HepG2 (cell line): ENCODE results near the gene TMEM209. TPM values are rescaled to one million over a fixed set of nuclear protein-coding genes. Genes with fewer than 3 reads are reported as not detected.

Source experiments
- ATAC-seq: fragments of 200-7000 bp; cut with Tn5 transposase; 3 replicates; pipeline ENCODE4 v1.9.1; 2020; ENCODE audit warnings: mild to moderate bottlenecking, moderate library complexity
- BruUV-seq: library from RNA; stranded (reverse); fragments of 400-500 nt; replicated peaks from 2 replicates; lab custom pipeline; 2021; lab: Mats Ljungman, UMichigan
- CTCF ChIA-PET: fragments of 300-600 bp; formaldehyde crosslinking; extraction: SDS; loops from one replicate; lab custom pipeline; 2021; ENCODE audit warnings: low total read pairs, inconsistent platforms, low intra/inter-chr PET ratio; lab: Yijun Ruan, JAX
- POLR2A ChIA-PET: fragments of 350-600 bp; sonication (Branson Sonifier 250); formaldehyde crosslinking; loops from one replicate; lab custom pipeline; 2020; ENCODE audit warnings: antibody characterized with exemption, inconsistent platforms; lab: Yijun Ruan, JAX
- DNase-seq: peaks from one replicate; pipeline ENCODE4 v3.0.0-alpha.2; 2015; ENCODE audit warnings: low spot score
- FAIRE-seq: peaks from 3 replicates; lab custom pipeline; 2011; peaks lifted over from hg19 to GRCh38; lab: Jason Lieb, UNC
- H2AFZ ChIP-seq: one replicate; pipeline ENCODE4 v1.6.1; 2011; ENCODE audit warnings: low read length, inconsistent platforms
- H3K27ac ChIP-seq: fragments of 300-600 bp; 3 replicates; pipeline ENCODE4 v1.8.0; 2011; ENCODE audit warnings: mixed run types, mild to moderate bottlenecking, mixed read lengths, low read length, inconsistent platforms; ENCODE audit not compliant: insufficient read depth; ENCODE audit errors: extremely low read length
- H3K27me3 ChIP-seq, 2 experiments: fragments of 200-600 bp in 1 of 2; 2 replicates in 1 of 2; 3 replicates in 1 of 2; pipeline versions ENCODE4 v1.6.0 to v1.8.0; 2011; ENCODE audit warnings: low read length in 2 of 2, mild to moderate bottlenecking in 2 of 2, moderate library complexity in 2 of 2, inconsistent platforms in 1 of 2; ENCODE audit not compliant: insufficient read depth in 2 of 2, control insufficient read depth in 1 of 2
- H3K36me3 ChIP-seq, 2 experiments: fragments of 200-600 bp in 1 of 2; replicated peaks in 1 of 2; 2 replicates in 1 of 2; 3 replicates in 1 of 2; pipeline versions ENCODE4 v1.5.1 to v1.8.0; 2011; ENCODE audit warnings: low read length in 2 of 2, inconsistent platforms in 1 of 2; ENCODE audit not compliant: insufficient read depth in 2 of 2, control insufficient read depth in 1 of 2
- H3K4me1 ChIP-seq: 2 replicates; pipeline ENCODE4 v1.5.1; 2012; ENCODE audit warnings: low read length, inconsistent platforms; ENCODE audit not compliant: insufficient read depth
- H3K4me2 ChIP-seq: 2 replicates; pipeline ENCODE4 v1.6.0; 2011; ENCODE audit warnings: low read depth, low read length, inconsistent platforms
- H3K4me3 ChIP-seq, 3 experiments: fragments of 200-600 bp in 1 of 3; sonication (generic), shearing (Covaris generic) in 1 of 3; replicated peaks in 1 of 3; 2 replicates each; pipeline ENCODE4 v1.5.1; 2011 to 2016; ENCODE audit warnings: low read length in 3 of 3, inconsistent platforms in 2 of 3, low read depth in 2 of 3, mild to moderate bottlenecking in 2 of 3, control low read depth in 1 of 3, mixed read lengths in 1 of 3; ENCODE audit not compliant: insufficient read depth in 1 of 3
- H3K79me2 ChIP-seq: one replicate; pipeline ENCODE4 v1.6.1; 2011; ENCODE audit warnings: low read length, inconsistent platforms; ENCODE audit not compliant: insufficient read depth
- H3K9ac ChIP-seq: 2 replicates; pipeline ENCODE4 v1.6.0; 2011; ENCODE audit warnings: mild to moderate bottlenecking, low read depth, low read length, inconsistent platforms; ENCODE audit not compliant: insufficient read depth
- H3K9me3 ChIP-seq: 2 replicates; pipeline ENCODE4 v1.5.1; 2012; ENCODE audit warnings: mild to moderate bottlenecking, low read length
- H4K20me1 ChIP-seq: 2 replicates; pipeline ENCODE4 v1.6.0; 2011; ENCODE audit warnings: inconsistent platforms, mild to moderate bottlenecking, low read length, moderate library complexity; ENCODE audit not compliant: insufficient read depth
- JUNB ChIP-seq: sonication (generic); formaldehyde crosslinking; IDR thresholded peaks from 2 replicates; pipeline ENCODE4 v1.8.0; 2022; ENCODE audit warnings: missing genetic modification reagents, mild to moderate bottlenecking, borderline replicate concordance
- MBNL3 ChIP-seq: fragments of 250-450 bp; sonication (Bioruptor Pico); conservative IDR thresholded peaks from 2 replicates; pipeline ENCODE4 v1.8.0; 2022; ENCODE audit warnings: mild to moderate bottlenecking, inconsistent platforms
- SMAD1 ChIP-seq: sonication (generic); formaldehyde crosslinking; IDR thresholded peaks from 2 replicates; pipeline ENCODE4 v1.4.0; 2020; ENCODE audit warnings: missing genetic modification reagents, low read depth, mild to moderate bottlenecking, borderline replicate concordance
- SRSF1 ChIP-seq: fragments of 200-400 bp; formaldehyde crosslinking; optimal IDR thresholded peaks from 2 replicates; pipeline ENCODE3; 2017; ENCODE audit warnings: mild to moderate bottlenecking, low read depth, low read length, moderate library complexity
- ZNF101 ChIP-seq: sonication (generic); formaldehyde crosslinking; IDR thresholded peaks from 2 replicates; pipeline ENCODE4 v1.4.0; 2020; ENCODE audit warnings: mild to moderate bottlenecking, low read depth, missing genetic modification reagents, borderline replicate concordance
- ZNF530 ChIP-seq: sonication (generic); formaldehyde crosslinking; IDR thresholded peaks from 2 replicates; pipeline ENCODE4 v1.5.0; 2020; ENCODE audit warnings: low read depth, mild to moderate bottlenecking, missing genetic modification reagents
- ZNF619 ChIP-seq: sonication (generic); formaldehyde crosslinking; IDR thresholded peaks from 2 replicates; pipeline ENCODE4 v1.4.0; 2020; ENCODE audit warnings: mild to moderate bottlenecking, missing genetic modification reagents
- ZSCAN22 ChIP-seq: sonication (generic); formaldehyde crosslinking; IDR thresholded peaks from 2 replicates; pipeline ENCODE4 v1.4.0; 2020; ENCODE audit warnings: mild to moderate bottlenecking, missing genetic modification reagents
- ZSCAN25 ChIP-seq: sonication (generic); formaldehyde crosslinking; IDR thresholded peaks from 2 replicates; pipeline ENCODE4 v1.8.0; 2022; ENCODE audit warnings: mild to moderate bottlenecking, missing genetic modification reagents
- WGBS: methylation state at CpG from one replicate; pipeline ENCODE4 v1.1.6; 2017; ENCODE audit warnings: low lambda C conversion rate; 5-methylcytosine and 5-hydroxymethylcytosine counted together
- in situ Hi-C: cut with HindIII; loops from 2 replicates; pipeline ENCODE4 v1.10.0; 2017; ENCODE audit warnings: low pct_unique_long_range_greater_than_20kb; ENCODE audit not compliant: extremely low pct_ligation_motif_present
- intact Hi-C: fragments of 100-400 bp; cut with micrococcal nuclease; formaldehyde crosslinking; loops from one replicate; pipeline ENCODE4 v1.10.0; 2022; ENCODE audit not compliant: unreplicated experiment
- polyA plus RNA-seq, 8 experiments: library from polyadenylated mRNA; depleted of rRNA in 3 of 8; stranded (reverse) in 7 of 8; unstranded in 1 of 8; fragments of >200 nt; fragmentation: Illumina TruSeq in 4 of 8; extraction: Trizol in 4 of 8; gene quantifications; 2 replicates each; pipeline versions ENCODE4 v1.2.1 to v1.2.3, GENCODE V29; 2011 to 2016; ENCODE audit warnings: low read depth in 4 of 8, missing spikeins in 1 of 8, mixed read lengths in 1 of 8; ENCODE audit not compliant: insufficient read depth in 1 of 8
- total RNA-seq, 5 experiments: library from RNA; depleted of rRNA; stranded (reverse); fragments of >200 nt; fragmentation: Illumina TruSeq; extraction: Trizol; gene quantifications; 2 replicates each; pipeline ENCODE4 v1.2.3, GENCODE V29; 2016; ENCODE audit warnings: low read depth in 1 of 5
- TF ChIP-seq, protein P1 (sequence below): sonication (generic); formaldehyde crosslinking; IDR thresholded peaks from 2 replicates; pipeline ENCODE4 v1.8.1; 2023; ENCODE audit warnings: mild to moderate bottlenecking, missing genetic modification reagents

The TMEM209 gene
- total and polyA plus RNA-seq, 2 of the 13 experiments (the other 11 are each of a cell fraction or from before 2014, with no cell fraction given): 14.5 to 15.6 TPM

DNA sequence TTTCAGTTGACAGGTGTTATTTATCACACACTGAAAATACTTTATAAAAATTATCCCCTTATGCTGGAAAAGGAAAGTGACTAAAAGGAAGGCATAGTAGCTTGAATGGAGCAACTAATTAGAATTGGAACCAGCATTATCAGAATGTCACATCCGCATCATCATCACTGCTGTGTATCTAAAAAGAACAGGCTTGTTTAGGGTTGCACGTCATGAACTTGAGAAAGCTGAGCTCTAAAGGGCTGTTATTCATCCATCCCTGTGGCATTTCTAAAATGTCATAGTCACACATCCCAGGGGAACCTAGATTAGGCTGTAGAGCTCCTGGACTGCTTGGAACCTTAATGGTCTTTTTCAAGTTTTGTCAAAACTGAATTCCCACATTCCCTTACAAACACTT lies 80.5 kb downstream of the TMEM209 start:
- CTCF ChIA-PET: no interaction called here
- no peak overlapping the region for H3K4me2 ChIP-seq
- no peak for DNase-seq
- H3K27ac ChIP-seq: no peak overlapping the region
- no peak for TF ChIP-seq ZSCAN22 (CRISPR knock-in tag)
- TF ChIP-seq MBNL3 (CRISPR knock-in tag): no peak
- TF ChIP-seq ZNF530: no peak
- TF ChIP-seq SMAD1 (CRISPR knock-in tag): no peak
- TF ChIP-seq ZNF101 (CRISPR knock-in tag): no peak
- no peak for TF ChIP-seq ZSCAN25 (CRISPR knock-in tag)
- TF ChIP-seq ZNF619 (CRISPR knock-in tag): no peak
- TF ChIP-seq SRSF1: no peak
- TF ChIP-seq JUNB (CRISPR knock-in tag): no peak
- TF ChIP-seq, all 625 proteins: peak for 0
- Histone ChIP-seq H3K27me3 (no peaks in the 10 kb centered on the region), H3K4me1 (no peaks in the 10 kb centered on the region), H3K4me3 (no peak overlapping the region), H2AFZ (no peak overlapping the region), H4K20me1 (no peaks in the 10 kb centered on the region), H3K9ac (no peak overlapping the region), H3K9me3 (no peaks in the 10 kb centered on the region), H3K79me2 (no peaks in the 10 kb centered on the region), H3K36me3 (peaks cover 14 to 50% of the 10 kb centered on the region in 2 experiments)
- no peak for FAIRE-seq
- ATAC-seq: no peak
- BruUV-seq: no TSS peak
- 94% methylated on average over 2 of the region's 2 CpGs for WGBS
- in situ Hi-C loops (no loop called here), intact Hi-C loops (no loop called here)
- POLR2A ChIA-PET: no interaction called here

DNA sequence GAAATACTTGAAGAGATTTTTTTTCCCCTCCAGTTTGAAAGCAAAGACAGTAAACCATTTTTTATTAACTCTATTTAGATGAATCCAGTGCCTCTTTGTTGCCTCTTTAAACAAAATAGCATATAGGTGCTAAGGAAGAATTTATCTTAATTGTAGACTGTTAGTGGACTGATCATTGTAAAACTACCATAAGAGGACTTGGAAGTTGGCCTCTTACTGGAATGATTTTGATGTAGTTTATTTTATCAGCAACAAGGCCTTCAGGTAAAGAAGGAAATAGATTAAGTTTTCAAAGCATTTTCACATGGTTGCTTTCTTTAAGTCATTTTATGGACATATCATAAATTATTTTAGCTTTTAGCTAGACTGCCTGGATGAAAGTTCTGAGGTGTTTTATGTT lies 81.7 kb downstream of the TMEM209 start:
- FAIRE-seq (no peak), DNase-seq (no peak), ATAC-seq (no peak)
- ChIA-PET CTCF (no interaction called here), POLR2A (no interaction called here)
- Histone ChIP-seq H3K4me3 (no peak overlapping the region), H3K36me3 (peaks cover 12 to 45% of the 10 kb centered on the region in 2 experiments), H3K9ac (no peak overlapping the region), H4K20me1 (no peaks in the 10 kb centered on the region), H3K79me2 (no peaks in the 10 kb centered on the region), H3K4me2 (no peak overlapping the region), H3K27me3 (no peaks in the 10 kb centered on the region), H3K9me3 (no peaks in the 10 kb centered on the region), H2AFZ (no peak overlapping the region), H3K4me1 (no peaks in the 10 kb centered on the region), H3K27ac (no peak overlapping the region)
- TF ChIP-seq, protein P1, sequence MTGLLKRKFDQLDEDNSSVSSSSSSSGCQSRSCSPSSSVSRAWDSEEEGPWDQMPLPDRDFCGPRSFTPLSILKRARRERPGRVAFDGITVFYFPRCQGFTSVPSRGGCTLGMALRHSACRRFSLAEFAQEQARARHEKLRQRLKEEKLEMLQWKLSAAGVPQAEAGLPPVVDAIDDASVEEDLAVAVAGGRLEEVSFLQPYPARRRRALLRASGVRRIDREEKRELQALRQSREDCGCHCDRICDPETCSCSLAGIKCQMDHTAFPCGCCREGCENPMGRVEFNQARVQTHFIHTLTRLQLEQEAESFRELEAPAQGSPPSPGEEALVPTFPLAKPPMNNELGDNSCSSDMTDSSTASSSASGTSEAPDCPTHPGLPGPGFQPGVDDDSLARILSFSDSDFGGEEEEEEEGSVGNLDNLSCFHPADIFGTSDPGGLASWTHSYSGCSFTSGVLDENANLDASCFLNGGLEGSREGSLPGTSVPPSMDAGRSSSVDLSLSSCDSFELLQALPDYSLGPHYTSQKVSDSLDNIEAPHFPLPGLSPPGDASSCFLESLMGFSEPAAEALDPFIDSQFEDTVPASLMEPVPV (CRISPR knock-in tag): no peak
- in situ Hi-C loops (no loop called here), intact Hi-C loops (no loop called here)
- BruUV-seq: no TSS peak
